ENCODE data around the gene SGK1.

The SGK1 gene

GRCh38 chr6:134357022-134357487 is 39.1 kb upstream of the SGK1 start:
- DNase-seq (ENCODE audit: extremely low read depth, insufficient read length): no peak
- H3K27me3 ChIP-seq (replicated peaks; ENCODE audit: control insufficient read depth, insufficient read depth, low read length): no peaks in the 10 kb centered on the region
- TF ChIP-seq CTCF (IDR thresholded peaks at IDR 0.05; ENCODE audit: insufficient read depth, low read length, poor library complexity, severe bottlenecking): no peak

GRCh38 chr6:134356405-134356804 is 38.5 kb upstream of the SGK1 start:
- Histone ChIP-seq H3K4me3 (replicated peaks; ENCODE audit: low read depth, low read length) (no peak overlapping the region), H3K27me3 (replicated peaks; ENCODE audit: control insufficient read depth, insufficient read depth, low read length) (no peaks in the 10 kb centered on the region), H3K36me3 (ENCODE audit: control insufficient read depth, insufficient read depth, low read length) (no peaks in the 10 kb centered on the region)
- DNase-seq (ENCODE audit: extremely low read depth, insufficient read length): no peak
- TF ChIP-seq CTCF (IDR thresholded peaks at IDR 0.05; ENCODE audit: insufficient read depth, low read length, poor library complexity, severe bottlenecking): no peak

More at GRCh38 chr6:134357022-134357487, 39.1 kb upstream of the SGK1 start:
- Histone ChIP-seq H3K36me3 (ENCODE audit: control insufficient read depth, insufficient read depth, low read length) (no peaks in the 10 kb centered on the region), H3K4me3 (replicated peaks; ENCODE audit: low read depth, low read length) (no peak overlapping the region)

GRCh38 chr6:134352786-134353480 is 35.0 kb upstream of the SGK1 start:
- H3K36me3 ChIP-seq (ENCODE audit: control insufficient read depth, insufficient read depth, low read length): no peaks in the 10 kb centered on the region
- H3K27me3 ChIP-seq (replicated peaks; ENCODE audit: control insufficient read depth, insufficient read depth, low read length): no peaks in the 10 kb centered on the region
- no peak for DNase-seq (ENCODE audit: extremely low read depth, insufficient read length)
- no peak for TF ChIP-seq CTCF (IDR thresholded peaks at IDR 0.05; ENCODE audit: insufficient read depth, low read length, poor library complexity, severe bottlenecking)
- no peak overlapping the region for H3K4me3 ChIP-seq (replicated peaks; ENCODE audit: low read depth, low read length)

- Histone ChIP-seq H3K27me3 (replicated peaks; ENCODE audit: control insufficient read depth, insufficient read depth, low read length) (no peaks in the 10 kb centered on the region), H3K36me3 (ENCODE audit: control insufficient read depth, insufficient read depth, low read length) (no peaks in the 10 kb centered on the region), H3K4me3 (replicated peaks; ENCODE audit: low read depth, low read length) (no peak overlapping the region)
- no peak for TF ChIP-seq CTCF (IDR thresholded peaks at IDR 0.05; ENCODE audit: insufficient read depth, low read length, poor library complexity, severe bottlenecking)
- DNase-seq (ENCODE audit: extremely low read depth, insufficient read length): no peak
Measured at GRCh38 chr6:134351615-134352474, 33.9 kb upstream of the SGK1 start.

DNA sequence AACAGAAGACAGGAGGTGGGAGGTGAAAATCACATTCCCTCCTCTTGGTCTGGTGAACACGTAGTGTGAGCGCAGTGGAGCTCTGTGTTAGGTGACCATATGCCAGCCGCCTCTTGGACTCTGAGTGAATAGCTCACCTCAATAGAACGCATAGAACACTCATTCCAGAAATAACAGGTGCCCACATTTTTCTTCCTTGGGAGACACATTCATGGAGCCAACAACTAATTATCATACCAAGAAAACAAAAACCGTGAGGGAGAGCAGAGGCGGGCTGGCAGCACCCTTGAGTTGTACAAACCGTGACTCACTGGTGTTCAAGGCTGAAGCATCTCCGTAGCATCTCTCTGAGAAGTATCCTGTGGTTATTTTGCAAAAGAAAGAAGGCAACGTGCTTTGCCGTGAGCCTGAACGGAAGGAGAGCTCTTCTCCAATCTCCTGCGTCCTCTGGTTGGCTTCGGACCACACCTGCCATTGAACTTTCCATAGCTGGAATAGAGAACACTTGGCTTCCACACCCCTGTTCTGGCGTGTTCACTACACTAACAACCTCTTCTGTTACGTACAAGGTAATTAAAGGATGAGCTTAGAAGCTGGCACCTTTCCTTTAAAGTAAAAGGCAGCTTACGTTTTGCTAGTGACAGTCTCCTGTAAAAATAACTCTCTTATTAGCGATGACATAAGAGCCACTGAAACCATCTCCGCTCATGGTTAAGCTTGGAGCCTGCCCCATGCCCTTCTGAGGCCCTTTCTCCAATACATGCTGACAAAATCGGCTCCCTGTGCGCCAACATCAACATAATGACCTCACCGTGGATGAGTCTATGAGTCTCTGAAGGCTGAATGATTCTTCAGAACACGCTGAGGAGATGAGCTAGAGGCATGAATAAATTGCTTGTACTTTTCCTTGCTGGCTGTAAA is 30.2 kb upstream of the SGK1 start:
- no peak for DNase-seq (ENCODE audit: extremely low read depth, insufficient read length)
- Histone ChIP-seq H3K36me3 (ENCODE audit: control insufficient read depth, insufficient read depth, low read length) (no peaks in the 10 kb centered on the region), H3K4me3 (replicated peaks; ENCODE audit: low read depth, low read length) (no peak overlapping the region)

More for the DNA sequence above, 30.2 kb upstream of the SGK1 start:
- H3K27me3 ChIP-seq (replicated peaks; ENCODE audit: control insufficient read depth, insufficient read depth, low read length): no peaks in the 10 kb centered on the region
- no peak for TF ChIP-seq CTCF (IDR thresholded peaks at IDR 0.05; ENCODE audit: insufficient read depth, low read length, poor library complexity, severe bottlenecking)

Measured in GM06990 (cell line).